Measurements from ENCODE around the gene DAPK1. TPM values are rescaled to one million over a fixed set of nuclear protein-coding genes. Genes with fewer than 3 reads are reported as not detected.

DAPK1 gene
- total and polyA plus RNA-seq, 10 of the 15 experiments (the other 5 are each of a cell fraction or from before 2014, with no cell fraction given), result 8.2 to 94.7 (median 51.6) TPM

GRCh38 chr9:87609002-87609401 lies 111.3 kb downstream of the DAPK1 start (continued):
- TF ChIP-seq, protein P1, sequence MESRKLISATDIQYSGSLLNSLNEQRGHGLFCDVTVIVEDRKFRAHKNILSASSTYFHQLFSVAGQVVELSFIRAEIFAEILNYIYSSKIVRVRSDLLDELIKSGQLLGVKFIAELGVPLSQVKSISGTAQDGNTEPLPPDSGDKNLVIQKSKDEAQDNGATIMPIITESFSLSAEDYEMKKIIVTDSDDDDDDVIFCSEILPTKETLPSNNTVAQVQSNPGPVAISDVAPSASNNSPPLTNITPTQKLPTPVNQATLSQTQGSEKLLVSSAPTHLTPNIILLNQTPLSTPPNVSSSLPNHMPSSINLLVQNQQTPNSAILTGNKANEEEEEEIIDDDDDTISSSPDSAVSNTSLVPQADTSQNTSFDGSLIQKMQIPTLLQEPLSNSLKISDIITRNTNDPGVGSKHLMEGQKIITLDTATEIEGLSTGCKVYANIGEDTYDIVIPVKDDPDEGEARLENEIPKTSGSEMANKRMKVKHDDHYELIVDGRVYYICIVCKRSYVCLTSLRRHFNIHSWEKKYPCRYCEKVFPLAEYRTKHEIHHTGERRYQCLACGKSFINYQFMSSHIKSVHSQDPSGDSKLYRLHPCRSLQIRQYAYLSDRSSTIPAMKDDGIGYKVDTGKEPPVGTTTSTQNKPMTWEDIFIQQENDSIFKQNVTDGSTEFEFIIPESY (IDR thresholded peaks at IDR 0.05), result no peak
- TF ChIP-seq PBX3 (IDR thresholded peaks at IDR 0.05; ENCODE audit: insufficient replicate concordance, low read depth, low read length) (no peak), NFYB (IDR thresholded peaks at IDR 0.05; ENCODE audit: insufficient read depth, low read depth, low read length) (no peak)

GRCh38 chr9:87609486-87609885 lies 111.8 kb downstream of the DAPK1 start:
- intact Hi-C loops (cut with micrococcal nuclease; ENCODE audit: unreplicated experiment) (no loop called here), in situ Hi-C loops (cut with MboI) (no loop called here)
- FAIRE-seq (no peak), DNase-seq (ENCODE audit: low read depth, low spot score) (no peak), ATAC-seq (no peak)
- Histone ChIP-seq H4K20me1 (ENCODE audit: control insufficient read depth, insufficient read depth) (no peaks in the 10 kb centered on the region), H2AFZ (ENCODE audit: control insufficient read depth, low read depth, low read length) (no peak overlapping the region), H3K4me1 (ENCODE audit: control insufficient read depth, insufficient read depth, low read length) (peaks cover 32% of the 10 kb centered on the region), H3K4me2 (ENCODE audit: control insufficient read depth, insufficient read depth) (no peak overlapping the region), H3K4me3 (no peak overlapping the region), H3K27ac (ENCODE audit: control insufficient read depth, insufficient read depth) (no peak overlapping the region), H3K79me2 (ENCODE audit: control insufficient read depth, insufficient read depth, low read length) (no peaks in the 10 kb centered on the region), H3K36me3 (ENCODE audit: control insufficient read depth in 2 of 2, insufficient read depth in 2 of 2, low read length in 1 of 2) (peaks cover 7% of the 10 kb centered on the region in 2 experiments; a peak in 2 of 4 replicates), H3K9ac (ENCODE audit: control insufficient read depth, insufficient read depth, low read length) (no peak overlapping the region), H3K27me3 (replicated peaks in 1 of 2; ENCODE audit: control insufficient read depth in 2 of 2, insufficient read depth in 2 of 2, low read length in 1 of 2) (no peaks in the 10 kb centered on the region), H3K9me3 (replicated peaks; ENCODE audit: control insufficient read depth, insufficient read depth, low read length) (peaks cover 9% of the 10 kb centered on the region)
- 58% methylated on average over 5 of the region's 5 CpGs for WGBS (ENCODE audit: insufficient coverage, insufficient replicate concordance, low lambda C conversion rate, missing lambda C conversion rate)
- ChIA-PET SMC1A (ENCODE audit: uncharacterized antibody, unreplicated experiment) (interaction anchor here (1.6 to 1.9 kb wide), 2 partner anchors 16 to 40 kb away, joined by 3 to 5 read pairs; no protein-coding TSS in a partner anchor), POLR2A (no interaction called here), CTCF (no interaction called here), RAD21 (ENCODE audit: unreplicated experiment) (interaction anchor here (1.2 kb wide), 1 partner anchor 106 kb away, joined by 3 read pairs; no protein-coding TSS in a partner anchor)
- BruUV-seq (replicated peaks), result no TSS peak
- TF ChIP-seq, protein P2, sequence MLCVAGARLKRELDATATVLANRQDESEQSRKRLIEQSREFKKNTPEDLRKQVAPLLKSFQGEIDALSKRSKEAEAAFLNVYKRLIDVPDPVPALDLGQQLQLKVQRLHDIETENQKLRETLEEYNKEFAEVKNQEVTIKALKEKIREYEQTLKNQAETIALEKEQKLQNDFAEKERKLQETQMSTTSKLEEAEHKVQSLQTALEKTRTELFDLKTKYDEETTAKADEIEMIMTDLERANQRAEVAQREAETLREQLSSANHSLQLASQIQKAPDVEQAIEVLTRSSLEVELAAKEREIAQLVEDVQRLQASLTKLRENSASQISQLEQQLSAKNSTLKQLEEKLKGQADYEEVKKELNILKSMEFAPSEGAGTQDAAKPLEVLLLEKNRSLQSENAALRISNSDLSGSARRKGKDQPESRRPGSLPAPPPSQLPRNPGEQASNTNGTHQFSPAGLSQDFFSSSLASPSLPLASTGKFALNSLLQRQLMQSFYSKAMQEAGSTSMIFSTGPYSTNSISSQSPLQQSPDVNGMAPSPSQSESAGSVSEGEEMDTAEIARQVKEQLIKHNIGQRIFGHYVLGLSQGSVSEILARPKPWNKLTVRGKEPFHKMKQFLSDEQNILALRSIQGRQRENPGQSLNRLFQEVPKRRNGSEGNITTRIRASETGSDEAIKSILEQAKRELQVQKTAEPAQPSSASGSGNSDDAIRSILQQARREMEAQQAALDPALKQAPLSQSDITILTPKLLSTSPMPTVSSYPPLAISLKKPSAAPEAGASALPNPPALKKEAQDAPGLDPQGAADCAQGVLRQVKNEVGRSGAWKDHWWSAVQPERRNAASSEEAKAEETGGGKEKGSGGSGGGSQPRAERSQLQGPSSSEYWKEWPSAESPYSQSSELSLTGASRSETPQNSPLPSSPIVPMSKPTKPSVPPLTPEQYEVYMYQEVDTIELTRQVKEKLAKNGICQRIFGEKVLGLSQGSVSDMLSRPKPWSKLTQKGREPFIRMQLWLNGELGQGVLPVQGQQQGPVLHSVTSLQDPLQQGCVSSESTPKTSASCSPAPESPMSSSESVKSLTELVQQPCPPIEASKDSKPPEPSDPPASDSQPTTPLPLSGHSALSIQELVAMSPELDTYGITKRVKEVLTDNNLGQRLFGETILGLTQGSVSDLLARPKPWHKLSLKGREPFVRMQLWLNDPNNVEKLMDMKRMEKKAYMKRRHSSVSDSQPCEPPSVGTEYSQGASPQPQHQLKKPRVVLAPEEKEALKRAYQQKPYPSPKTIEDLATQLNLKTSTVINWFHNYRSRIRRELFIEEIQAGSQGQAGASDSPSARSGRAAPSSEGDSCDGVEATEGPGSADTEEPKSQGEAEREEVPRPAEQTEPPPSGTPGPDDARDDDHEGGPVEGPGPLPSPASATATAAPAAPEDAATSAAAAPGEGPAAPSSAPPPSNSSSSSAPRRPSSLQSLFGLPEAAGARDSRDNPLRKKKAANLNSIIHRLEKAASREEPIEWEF (IDR thresholded peaks at IDR 0.05; ENCODE audit: insufficient replicate concordance, low read depth, low read length), result no peak
- TF ChIP-seq RCOR1 (conservative IDR thresholded peaks at IDR 0.05; ENCODE audit: low read depth, low read length), result no peak
- no peak for TF ChIP-seq EP300 (IDR thresholded peaks at IDR 0.05; ENCODE audit: borderline replicate concordance in 1 of 2, control insufficient read depth in 1 of 2, low read depth in 2 of 2, low read length in 2 of 2)
- TF ChIP-seq, protein P3, sequence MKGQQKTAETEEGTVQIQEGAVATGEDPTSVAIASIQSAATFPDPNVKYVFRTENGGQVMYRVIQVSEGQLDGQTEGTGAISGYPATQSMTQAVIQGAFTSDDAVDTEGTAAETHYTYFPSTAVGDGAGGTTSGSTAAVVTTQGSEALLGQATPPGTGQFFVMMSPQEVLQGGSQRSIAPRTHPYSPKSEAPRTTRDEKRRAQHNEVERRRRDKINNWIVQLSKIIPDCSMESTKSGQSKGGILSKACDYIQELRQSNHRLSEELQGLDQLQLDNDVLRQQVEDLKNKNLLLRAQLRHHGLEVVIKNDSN (IDR thresholded peaks at IDR 0.05; ENCODE audit: borderline replicate concordance, extremely low read length, insufficient read depth, low read depth, low read length), result no peak
- TF ChIP-seq, protein P4, sequence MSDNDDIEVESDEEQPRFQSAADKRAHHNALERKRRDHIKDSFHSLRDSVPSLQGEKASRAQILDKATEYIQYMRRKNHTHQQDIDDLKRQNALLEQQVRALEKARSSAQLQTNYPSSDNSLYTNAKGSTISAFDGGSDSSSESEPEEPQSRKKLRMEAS (IDR thresholded peaks at IDR 0.05; ENCODE audit: low read depth, low read length), result no peak
- no peak for TF ChIP-seq ATF7 (IDR thresholded peaks at IDR 0.05; ENCODE audit: low read depth)
- no peak for TF ChIP-seq ZZZ3 (IDR thresholded peaks at IDR 0.05; ENCODE audit: control insufficient read depth, insufficient read length, low read depth)
- no peak for TF ChIP-seq MTA3 (IDR thresholded peaks at IDR 0.05; ENCODE audit: borderline replicate concordance, low read length)
